ENCODE results near the gene NPAT.

The NPAT gene

DNA sequence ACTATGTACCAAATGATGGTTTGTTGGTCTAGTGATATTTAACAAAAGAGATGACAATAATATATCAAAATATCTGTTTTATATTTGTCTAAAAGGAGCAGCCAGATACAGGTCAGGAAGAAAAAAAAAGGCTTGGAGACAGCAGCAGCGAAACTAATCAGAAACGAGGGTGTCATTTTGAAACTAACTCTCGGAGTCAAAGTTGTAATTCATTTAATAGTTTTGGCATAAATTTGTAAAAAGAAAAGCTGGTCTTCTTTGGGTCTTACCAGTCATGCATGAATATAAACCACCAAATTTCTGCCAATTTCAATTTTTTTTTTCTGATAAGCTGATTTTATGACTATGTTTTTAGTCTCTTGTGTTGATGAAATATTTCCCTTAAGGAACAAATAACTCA, 25.5 kb downstream of the NPAT start:
- TF ChIP-seq CTCF (IDR thresholded peaks at IDR 0.05) = no peak

GRCh38 chr11:108193725-108194124, 28.7 kb downstream of the NPAT start:
- TF ChIP-seq CTCF (IDR thresholded peaks at IDR 0.05) = no peak

GRCh38 chr11:108177570-108177969, 44.9 kb downstream of the NPAT start:
- no peak for TF ChIP-seq CTCF (IDR thresholded peaks at IDR 0.05)

GRCh38 chr11:108170184-108170583, 52.3 kb downstream of the NPAT start:
- TF ChIP-seq CTCF (IDR thresholded peaks at IDR 0.05) = no peak

- no peak for TF ChIP-seq CTCF (IDR thresholded peaks at IDR 0.05)
Observed at GRCh38 chr11:108167624-108168023, 54.8 kb downstream of the NPAT start.

GRCh38 chr11:108160970-108161566, 61.4 kb downstream of the NPAT start:
- TF ChIP-seq CTCF (IDR thresholded peaks at IDR 0.05) = no peak

DNA sequence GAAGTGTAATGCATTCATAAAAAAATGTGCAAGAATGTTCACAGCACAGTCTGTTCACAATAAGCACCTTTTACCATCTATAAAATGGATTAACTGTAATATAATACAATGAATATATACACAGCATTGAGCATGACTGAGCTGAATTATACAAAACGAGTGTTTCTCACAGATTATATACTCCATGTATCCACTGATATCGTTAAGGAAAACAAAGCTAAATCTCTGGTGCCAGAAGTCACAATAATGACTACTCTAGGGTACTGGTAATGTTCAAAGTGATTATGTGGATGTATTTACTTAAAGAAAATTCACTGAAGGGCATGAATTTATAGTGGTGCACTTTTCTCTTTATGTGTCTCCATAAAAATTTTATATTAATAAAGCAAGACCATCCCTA, 67.8 kb downstream of the NPAT start:
- TF ChIP-seq CTCF (IDR thresholded peaks at IDR 0.05) = no peak

DNA sequence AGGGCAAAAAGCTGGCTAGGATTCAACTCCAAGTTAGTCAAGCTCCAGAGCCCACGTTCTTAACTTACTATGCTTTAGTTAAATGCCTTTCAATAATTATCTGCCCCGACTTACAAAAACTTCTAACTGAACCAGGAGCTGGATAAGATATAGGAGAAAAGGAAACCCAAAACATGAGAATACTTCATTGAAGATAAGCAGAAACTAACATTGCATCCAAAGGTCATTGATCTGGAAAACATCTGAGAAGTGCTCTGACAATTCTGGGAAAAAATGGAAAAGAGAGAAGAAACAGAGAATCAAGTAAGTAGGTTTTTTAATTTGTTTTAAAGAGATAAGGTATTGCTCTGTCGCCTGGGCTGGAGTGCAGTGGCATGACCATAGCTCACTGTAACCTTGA, 73.9 kb downstream of the NPAT start:
- no peak for TF ChIP-seq CTCF (IDR thresholded peaks at IDR 0.05)

Measured in LNCAP (cell line).